Nucleus accumbens (tissue), 56 donors: ENCODE data around the gene METTL9.
"Not testable (repeated sequence)": the region's sequence is repeated elsewhere in the genome, so short reads cannot be mapped to it uniquely, and the experiment has no call there.

ENCODE experiments used
- DNase-seq, 56 donors: peaks; one replicate each; lab custom pipeline; 2025; lab: John Stamatoyannopoulos, UW

Gene METTL9

DNA sequence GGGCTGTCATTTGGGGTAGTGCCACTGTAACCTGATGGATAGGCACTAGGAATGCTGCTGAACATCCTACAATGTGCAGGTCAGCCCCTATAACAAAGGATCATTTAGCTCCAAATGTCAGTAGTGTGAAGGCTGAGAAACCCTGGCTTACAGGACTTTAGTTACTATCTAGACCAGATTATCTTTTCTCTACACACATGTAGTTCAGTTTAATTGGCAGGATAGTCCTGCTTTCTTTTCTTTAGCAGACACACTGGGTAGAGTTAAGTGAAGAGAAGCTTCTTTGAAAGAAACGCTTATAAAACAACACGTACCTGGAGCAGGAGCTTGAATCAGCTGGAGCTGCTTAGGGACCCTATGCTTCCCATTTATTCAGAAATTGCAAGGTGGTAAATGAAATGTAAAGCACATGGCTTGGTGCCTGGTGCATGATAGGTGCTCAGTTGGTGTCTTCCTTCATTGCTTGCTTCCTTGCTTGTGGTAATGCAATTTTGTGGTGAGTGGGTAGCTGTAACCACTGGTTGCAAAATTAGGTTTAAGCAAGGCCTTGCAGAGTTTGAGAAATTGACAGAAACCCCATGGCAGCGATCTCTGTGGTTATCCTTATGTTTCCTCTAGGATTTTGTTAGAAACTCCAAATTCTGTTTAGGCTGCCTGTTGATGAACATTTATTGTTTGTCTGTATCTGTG is 9.4 kb downstream of the METTL9 start:
- DNase-seq: no peak

DNA sequence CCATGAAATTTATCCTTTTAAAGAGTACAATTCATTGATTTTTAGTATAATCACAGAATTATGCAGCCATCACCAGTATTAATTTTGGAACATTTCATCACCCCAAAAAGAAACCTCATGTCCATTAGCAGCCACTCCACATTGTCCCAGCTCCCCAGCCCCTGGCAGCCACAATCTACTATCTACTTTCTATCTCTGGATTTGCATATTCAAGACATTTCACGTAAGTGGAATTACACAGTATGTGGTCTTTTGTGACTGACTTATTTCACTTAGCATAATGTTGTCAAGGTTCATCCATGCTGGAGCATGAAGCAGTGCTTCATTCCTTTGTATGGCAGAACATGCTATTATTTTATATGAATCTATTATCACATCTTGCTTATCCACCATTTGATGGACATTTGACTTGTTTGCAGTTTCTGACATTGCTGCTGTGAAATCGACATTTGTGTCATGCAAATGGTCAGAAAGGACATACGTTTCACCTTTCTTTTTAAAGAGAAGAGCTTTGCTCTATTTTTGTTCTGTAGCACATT is 10.7 kb downstream of the METTL9 start:
- DNase-seq: no peak

DNA sequence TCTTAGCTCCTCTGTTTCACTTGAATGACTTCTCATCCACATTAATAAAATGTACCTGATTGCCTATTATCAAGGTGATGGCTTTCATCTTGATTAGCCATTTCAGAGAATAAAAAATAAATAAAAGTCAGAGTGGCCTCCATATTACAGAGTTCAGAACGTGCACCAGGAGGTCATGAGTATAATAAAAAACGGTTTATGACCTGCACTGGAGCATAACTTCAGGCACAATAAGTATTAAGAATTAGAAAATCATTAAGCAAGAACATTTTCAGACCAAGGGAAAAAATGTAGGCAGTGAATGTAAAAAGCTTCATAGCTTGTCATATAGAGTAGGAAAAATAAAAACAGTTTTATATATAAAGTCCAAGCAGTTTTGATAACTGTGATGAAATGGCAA is 11.4 kb downstream of the METTL9 start:
- DNase-seq: no peak

DNA sequence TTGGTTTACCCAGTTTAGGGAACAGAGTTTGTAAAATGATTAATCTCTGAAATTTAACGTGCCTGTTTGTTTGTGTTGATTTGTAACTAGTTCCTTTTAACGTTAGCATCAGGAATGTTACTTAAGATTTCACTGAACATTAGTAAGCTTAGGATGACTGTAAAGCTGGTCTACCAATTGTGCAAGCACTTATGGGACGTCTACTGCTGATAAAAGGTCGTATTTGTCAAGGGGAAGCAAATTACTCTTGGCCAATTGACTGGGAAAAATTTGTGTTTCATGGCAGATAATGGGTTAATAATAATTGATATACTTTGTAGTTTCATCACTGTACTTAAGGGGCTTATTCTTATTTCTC is 11.8 kb downstream of the METTL9 start:
- no peak for DNase-seq

DNA sequence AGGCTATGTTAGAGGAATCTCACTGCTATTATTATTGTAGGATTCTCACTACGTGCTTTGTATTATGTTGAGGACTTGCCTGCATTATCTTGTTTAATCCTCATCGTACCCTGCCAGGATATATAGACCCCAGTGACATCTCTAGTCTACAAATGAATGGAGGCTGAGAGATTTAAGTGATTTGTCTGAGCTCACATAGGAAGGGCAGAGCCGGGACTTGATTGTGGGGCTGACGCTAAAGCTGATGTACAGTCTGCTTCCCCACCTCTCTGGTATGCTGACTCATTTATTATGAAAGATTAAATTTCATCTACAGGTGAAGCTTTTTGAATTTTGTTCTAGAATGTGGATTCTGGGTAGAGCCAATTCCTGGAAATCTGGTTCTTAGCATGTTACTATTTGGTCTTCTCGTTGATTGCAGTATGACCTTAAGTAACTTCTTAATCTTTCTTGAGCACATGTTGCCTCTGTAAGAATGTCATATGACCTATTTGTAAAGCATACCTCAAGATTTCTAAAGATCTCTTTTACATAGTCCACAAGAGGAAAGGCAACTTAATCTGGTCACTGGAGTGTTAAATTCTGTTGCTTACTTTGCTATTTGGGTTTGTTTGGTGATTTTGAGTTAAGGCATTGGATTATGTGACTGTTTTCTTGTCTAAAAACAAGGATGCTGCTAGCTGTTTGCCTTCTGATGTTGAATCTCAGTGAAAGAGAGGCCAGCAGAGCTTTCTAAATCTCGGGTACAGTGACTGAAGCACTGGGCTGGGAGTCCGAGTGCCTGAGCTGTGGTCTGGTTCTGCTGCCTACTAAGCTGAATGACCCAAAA is 12.4 kb downstream of the METTL9 start:
- peak in 2 of 56 donors; percentile 11 to 14 for DNase-seq

DNA sequence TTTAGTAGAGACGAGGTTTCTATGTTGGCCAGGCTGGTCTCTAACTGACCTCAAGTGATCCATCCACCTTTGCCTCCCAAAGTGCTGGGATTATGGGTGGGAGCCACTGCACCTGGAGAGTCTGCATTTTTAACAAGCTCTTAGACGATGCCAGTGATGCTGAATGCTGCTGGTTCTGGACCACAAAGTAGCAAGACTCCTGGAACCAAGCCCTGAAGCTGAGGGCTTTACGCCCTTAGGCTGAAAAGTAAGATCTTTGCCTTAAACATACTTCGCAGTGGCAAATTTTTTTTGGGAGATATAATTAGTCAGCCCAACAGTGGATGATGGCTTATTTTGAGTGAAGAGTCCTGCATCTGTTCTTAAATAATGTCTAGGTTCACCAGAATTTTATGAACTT is 14.0 kb downstream of the METTL9 start:
- DNase-seq: no peak

DNA sequence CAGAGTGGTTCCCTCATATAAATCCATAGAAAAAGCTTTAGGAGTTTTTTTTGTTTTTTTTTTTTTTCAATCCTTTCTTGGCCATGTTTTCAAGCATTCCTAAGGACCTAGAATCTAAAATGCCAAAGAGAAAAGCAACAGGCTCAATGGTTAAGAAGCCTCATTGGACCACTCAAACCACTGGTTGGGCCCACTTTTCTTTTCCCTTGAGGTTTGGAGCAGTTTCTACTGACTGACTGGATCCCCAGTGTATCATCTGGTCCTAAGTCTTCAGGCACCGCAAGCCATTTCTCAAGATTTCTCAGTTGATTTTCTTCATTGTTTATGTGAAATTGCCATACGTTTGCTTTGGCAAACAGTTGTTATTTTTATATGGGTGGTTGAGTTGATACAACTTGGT is 14.4 kb downstream of the METTL9 start:
- DNase-seq: no peak

DNA sequence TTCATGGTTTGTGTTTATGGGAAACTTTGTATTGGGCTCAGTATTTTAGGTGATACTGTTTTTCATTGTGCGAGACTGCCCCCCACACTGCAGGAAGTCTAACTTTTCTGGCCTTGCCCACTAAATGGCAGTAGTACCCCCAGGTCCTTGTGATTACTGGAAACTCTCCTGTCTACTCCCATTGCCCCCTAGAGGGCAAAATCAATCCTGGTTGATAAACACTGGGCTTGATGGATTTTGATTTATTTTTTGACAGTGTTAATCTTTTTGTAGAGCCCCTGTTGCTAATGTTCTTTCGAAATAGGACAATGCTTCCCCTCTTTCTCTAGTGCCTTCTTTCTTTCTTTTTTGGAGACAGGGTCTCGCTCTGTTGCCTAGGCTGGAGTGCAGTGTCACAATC is 15.5 kb downstream of the METTL9 start:
- no peak for DNase-seq

DNA sequence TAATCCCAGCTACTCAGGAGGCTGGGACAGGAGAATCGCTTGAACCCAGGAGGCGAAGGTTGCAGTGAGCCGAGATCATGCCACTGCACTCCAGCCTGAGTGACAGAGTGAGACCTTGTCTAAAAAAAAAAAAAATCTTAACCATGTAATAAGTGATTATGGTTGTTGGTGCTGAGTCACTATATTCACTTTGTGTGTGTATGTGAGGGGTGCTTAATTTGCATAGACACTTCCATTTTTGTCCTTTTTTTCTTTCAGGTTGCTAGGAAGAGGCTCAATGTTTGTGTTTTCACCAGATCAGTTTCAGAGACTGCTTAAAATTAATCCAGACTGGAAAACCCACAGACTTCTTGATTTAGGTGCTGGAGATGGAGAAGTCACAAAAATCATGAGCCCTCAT is 18.2 kb downstream of the METTL9 start:
- no peak for DNase-seq

DNA sequence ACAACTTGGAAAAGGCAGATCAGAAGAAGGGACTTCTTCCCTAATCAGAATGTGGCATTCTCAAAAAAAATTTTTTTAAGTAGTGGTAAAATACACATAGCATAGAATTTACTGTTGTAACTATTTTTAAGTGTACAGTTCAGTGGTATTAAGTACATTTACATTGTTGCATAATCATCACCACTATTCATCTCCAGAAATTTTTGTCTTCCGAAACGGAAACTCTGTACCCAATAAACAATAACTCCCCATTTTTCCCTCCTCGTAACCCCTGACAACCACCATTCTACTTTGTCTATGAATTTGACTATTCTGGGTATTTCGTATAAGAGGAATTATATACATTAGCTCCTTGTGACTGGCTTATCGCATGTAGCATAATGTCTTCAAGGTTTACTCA is 18.9 kb downstream of the METTL9 start:
- no peak for DNase-seq

DNA sequence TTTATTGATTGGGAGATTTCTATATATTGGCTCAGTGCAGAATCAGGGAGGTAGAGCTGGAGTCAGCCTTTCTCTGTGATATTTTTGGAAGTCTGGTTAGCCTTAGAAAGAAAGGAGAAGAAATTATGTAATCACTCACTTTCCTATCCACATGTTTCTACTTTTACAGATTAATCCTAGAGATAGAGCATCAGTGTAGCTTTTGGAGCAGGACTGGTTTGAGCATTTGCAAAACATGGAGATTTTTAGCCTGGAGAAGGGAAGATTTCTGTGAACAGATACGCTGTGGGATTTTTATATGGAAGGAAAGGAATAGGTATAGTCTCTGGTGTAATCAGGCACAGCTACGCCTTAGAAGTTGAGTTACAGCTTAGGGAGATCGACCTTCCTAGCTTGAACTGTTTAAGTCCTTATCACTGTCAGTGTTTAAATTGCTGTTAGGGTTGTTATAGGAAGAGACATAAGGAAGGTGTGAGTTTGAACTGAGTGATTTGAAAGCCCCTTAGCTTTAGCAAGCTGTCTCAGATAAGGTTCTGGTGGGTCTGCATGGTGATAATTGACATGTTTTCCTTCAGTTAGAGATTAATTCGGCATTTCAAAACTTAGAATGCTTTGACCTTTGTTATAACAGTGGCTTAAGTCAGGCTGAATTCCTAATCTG is 20.5 kb downstream of the METTL9 start:
- no peak for DNase-seq

DNA sequence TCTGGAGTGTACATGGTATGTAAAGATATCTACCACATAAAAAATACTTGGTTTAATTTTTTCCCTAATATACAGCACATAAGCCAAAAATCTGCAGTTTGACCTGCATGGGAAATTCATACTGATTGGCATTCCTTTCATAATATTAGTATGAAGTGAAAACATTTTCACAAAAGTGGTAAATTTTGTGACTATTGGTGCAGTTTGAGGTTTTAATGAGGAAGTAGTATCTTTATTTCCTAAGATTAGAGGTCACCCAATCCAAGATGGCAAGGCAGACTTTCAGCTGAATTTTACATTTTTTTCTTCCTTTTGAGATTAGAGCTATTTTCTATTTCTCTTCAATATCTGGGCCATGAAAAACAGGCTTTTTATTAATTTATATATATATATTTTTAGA is 21.2 kb downstream of the METTL9 start:
- no peak for DNase-seq

DNA sequence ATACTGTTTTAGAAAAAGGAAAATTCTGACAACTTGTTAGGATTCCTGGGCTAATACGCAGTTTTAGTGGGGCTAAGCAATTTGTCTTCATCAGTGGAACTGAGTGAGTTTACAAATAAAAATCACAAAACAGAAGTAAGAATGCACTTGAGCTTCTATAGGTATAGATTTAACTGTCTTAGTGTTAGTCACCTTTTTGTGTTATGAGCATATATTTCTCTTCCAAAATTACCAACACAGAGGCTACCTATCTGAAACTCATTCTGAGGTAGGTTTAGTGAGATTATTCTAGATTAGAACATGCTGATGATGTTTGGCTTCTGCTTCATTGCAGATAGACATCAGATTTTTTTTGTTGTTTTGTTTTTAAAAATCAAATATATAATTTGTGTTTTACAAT is 23.2 kb downstream of the METTL9 start:
- no peak for DNase-seq

DNA sequence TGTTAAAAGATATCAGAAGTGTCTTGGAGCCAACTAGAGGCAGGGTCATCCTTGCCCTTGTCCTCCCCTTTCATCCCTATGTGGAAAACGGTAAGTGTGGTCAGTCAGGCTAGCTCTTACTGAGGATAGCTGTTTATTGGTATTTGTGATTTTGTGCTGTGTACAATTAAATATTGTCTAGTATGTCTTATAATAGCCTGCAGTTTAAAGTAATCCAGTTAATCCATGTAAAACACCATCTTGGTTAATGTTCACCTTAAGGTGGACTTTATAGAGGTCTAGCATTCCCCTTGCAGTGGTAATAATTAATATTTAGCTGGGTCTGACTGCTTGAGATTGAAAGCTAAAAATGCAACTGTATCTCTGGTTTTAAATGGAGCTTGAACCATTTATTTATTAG is 25.6 kb downstream of the METTL9 start:
- DNase-seq: no peak

DNA sequence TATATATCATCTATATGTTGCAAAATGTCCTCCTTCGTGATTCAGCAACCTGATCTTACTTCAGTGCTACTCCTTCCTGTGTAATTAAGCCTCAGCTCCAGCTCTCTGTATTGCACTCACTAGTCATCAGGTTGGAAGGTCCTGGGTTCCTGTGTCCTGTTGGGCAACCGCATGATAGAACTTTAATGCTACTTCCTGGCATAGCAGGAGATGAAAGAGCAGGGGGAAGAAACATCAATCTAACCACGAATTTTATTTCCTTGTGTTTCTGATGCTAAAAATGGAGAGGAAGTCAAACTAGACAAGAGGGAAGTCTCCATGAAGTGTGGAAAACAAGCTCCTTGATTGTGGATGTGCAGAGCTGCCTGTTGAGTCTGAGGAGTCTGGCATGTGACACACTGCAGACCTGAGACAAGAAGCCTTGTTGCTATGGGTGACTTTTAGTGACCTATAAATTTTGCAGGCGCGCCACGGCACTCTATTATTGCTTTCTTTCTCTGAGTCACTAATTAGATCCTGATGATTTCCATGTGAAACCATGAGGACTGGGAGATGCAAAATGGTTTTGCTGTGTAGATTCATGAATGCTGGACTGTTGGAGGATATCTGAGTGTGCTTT is 27.4 kb downstream of the METTL9 start:
- DNase-seq: peak in 15 of 56 donors; percentile 8 to 55 (median 15)

DNA sequence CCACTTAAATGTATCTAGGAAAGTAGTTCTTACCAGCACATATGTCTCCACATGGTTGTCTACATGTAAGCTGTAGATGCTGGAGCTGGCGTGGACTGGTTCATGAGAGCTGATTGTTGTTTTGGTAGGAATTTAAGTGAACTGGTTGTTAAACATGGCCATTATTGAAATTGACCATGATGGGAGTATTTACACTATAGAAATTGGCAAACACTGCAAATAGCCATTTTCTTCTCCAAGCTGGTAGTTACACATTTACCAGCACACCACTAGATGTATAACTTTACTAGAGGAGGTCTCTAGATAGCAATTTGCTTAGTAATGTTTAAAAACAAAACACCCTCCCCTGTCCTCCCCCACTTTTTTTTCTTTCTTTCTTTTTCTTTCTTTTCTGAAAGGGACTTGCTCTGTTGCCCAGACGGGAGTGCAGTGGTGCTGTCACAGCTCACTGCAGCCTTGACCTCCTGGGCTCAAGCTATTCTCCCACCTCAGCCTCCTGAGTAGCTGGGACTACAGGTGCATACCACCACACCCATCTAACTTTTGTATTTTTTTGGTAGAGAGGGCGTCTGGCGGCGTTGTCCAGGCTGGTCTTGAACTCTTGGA is 28.8 kb downstream of the METTL9 start:
- DNase-seq: no peak

DNA sequence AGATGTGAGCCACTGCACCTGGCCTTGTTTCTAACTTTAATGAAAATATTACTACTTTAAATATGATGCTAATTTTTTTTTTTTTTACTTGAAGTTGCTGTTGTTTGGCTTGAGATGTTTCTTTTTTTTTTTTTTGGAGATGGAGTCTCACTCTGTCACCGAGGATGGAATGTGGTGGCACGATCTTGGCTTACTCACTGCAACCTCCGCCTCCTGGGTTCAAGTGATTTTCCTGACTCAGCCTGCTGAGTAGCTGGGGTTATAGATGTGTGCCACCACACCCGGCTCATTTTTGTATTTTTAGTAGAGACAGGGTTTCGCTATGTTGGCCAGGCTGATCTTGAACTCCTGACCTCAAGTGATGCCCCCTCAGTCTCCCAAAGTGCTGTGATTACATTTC is 29.4 kb downstream of the METTL9 start:
- no peak for DNase-seq

DNA sequence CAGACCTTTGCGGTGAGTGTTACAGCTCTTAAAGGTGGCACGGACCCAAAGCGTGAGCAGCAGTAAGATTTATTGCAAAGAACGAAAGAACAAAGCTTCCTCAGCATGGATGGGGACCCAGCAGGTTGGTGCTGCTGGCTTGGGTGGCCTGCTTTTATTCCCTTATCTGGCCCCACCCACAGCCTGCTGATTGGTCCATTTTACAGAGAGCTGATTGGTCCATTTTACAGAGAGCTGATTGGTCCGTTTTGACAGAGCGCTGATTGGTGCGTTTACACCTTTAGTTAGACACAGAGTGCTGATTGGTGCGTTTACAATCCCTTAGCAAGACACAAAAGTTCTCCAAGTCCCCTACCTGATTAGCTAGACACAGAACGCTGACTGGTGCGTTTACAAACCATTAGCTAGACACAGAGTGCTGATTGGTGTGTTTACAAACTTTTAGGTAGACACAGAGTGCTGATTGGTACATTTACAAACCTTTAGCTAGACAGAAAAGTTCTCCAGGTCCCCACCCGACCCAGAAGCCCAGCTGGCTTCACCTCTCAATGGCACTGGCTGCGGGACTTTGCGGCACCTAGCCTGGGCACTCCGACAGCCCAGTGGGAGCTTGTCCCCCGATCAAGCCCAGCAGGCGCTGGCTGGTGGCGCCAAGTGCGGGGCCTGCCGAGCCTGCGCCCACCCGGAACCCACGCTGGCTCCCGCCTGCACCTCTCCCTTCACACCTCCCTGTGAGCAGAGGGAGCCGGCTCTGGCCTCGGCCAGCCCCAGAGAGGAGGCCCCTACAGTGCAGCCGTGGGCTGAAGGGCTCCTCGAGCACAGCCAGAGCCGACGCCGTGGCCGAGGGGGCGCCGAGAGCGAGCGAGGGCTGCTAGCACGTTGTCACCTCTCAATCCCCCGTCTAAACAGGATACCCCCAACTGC is 30.5 kb downstream of the METTL9 start:
- not testable (repeated sequence) for DNase-seq

DNA sequence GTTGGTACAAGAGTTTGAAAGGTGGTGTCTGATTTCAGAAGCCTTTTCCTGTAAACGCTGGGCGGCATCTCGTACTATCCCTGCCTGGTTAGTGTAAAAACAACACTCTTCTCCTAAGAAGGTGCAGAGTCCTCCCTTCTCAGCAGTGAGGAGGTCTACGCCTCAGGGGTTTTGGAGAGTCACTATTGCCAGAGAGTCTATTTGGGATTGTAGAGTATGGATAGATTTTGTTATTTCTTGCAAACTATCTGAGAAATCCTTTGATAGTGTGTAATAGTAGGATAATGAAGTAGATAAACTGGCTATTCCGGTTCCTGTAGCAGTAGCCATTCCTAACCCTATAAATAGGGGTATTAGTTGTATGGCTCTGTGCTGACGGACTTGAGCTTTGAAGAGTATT is 31.5 kb downstream of the METTL9 start:
- not testable (repeated sequence) for DNase-seq
